CD14-positive monocyte (primary cell): Measurements from ENCODE around the gene PREX1. TPM values are rescaled to one million over a fixed set of nuclear protein-coding genes. Genes with fewer than 3 reads are reported as not detected.
A peak's percentile ranks its signal among the peaks of the same experiment; 100 is the strongest.

Experiments
- DNase-seq, 3 donors: peaks; one replicate each; pipeline ENCODE4 v3.0.0-alpha.2; 2011 to 2022
- H2AFZ ChIP-seq: 2 replicates; pipeline ENCODE4 v1.6.0; 2012; ENCODE audit warnings: mild to moderate bottlenecking, low read depth, low read length, inconsistent platforms; ENCODE audit not compliant: insufficient read depth, poor library complexity, severe bottlenecking
- H3K27ac ChIP-seq, 2 donors: 1 replicate in 1 of 2; 2 replicates in 1 of 2; pipeline ENCODE4 v1.5.1; 2012 to 2013; ENCODE audit warnings: low read length in 2 of 2, control low read depth in 1 of 2, inconsistent platforms in 1 of 2, low read depth in 1 of 2, mild to moderate bottlenecking in 1 of 2
- H3K27me3 ChIP-seq, 2 donors: one replicate each; pipeline versions ENCODE4 v1.6.0 to v1.6.1; 2011 to 2013; ENCODE audit warnings: low read length in 2 of 2; ENCODE audit not compliant: control insufficient read depth in 2 of 2, insufficient read depth in 2 of 2
- H3K36me3 ChIP-seq, 2 donors: replicated peaks in 1 of 2; 1 replicate in 1 of 2; 2 replicates in 1 of 2; pipeline versions ENCODE4 v1.5.1 to v1.6.1; 2012 to 2013; ENCODE audit warnings: low read length in 2 of 2, control low read depth in 1 of 2, inconsistent platforms in 1 of 2, mild to moderate bottlenecking in 1 of 2; ENCODE audit not compliant: insufficient read depth in 2 of 2, control insufficient read depth in 1 of 2
- H3K4me1 ChIP-seq, 2 donors: 1 replicate in 1 of 2; 2 replicates in 1 of 2; pipeline versions ENCODE4 v1.5.1 to v1.6.1; 2012 to 2013; ENCODE audit warnings: low read length in 2 of 2, control low read depth in 1 of 2, inconsistent platforms in 1 of 2, mild to moderate bottlenecking in 1 of 2, moderate library complexity in 1 of 2; ENCODE audit not compliant: insufficient read depth in 2 of 2, control insufficient read depth in 1 of 2
- H3K4me2 ChIP-seq: replicated peaks from 2 replicates; pipeline ENCODE3; 2012; ENCODE audit warnings: low read length, moderate library complexity, mild to moderate bottlenecking; ENCODE audit not compliant: poor library complexity, severe bottlenecking; ENCODE audit errors: extremely low read depth
- H3K4me3 ChIP-seq, 3 experiments: fragments of 200-600 bp in 1 of 3; sonication (generic) in 1 of 3; replicated peaks in 1 of 3; 1 replicate in 2 of 3; 2 replicates in 1 of 3; pipeline ENCODE4 v1.5.1; 2011 to 2013; ENCODE audit warnings: low read length in 3 of 3, mild to moderate bottlenecking in 3 of 3, control low read depth in 2 of 3, low read depth in 2 of 3, inconsistent platforms in 1 of 3, moderate library complexity in 1 of 3
- H3K79me2 ChIP-seq: 2 replicates; pipeline ENCODE4 v1.6.0; 2012; ENCODE audit warnings: mild to moderate bottlenecking, control low read depth, inconsistent platforms, low read length, moderate library complexity; ENCODE audit not compliant: insufficient read depth
- H3K9ac ChIP-seq: 2 replicates; pipeline ENCODE4 v1.6.0; 2017; ENCODE audit warnings: low read length, mild to moderate bottlenecking; ENCODE audit not compliant: insufficient read depth, poor library complexity, severe bottlenecking
- H3K9me3 ChIP-seq, 2 donors: replicated peaks in 1 of 2; 1 replicate in 1 of 2; 2 replicates in 1 of 2; pipeline versions ENCODE4 v1.5.1 to v1.6.1; 2012 to 2013; ENCODE audit warnings: low read length in 2 of 2, control low read depth in 1 of 2; ENCODE audit not compliant: control insufficient read depth in 1 of 2, insufficient read depth in 1 of 2
- H4K20me1 ChIP-seq: 2 replicates; pipeline ENCODE4 v1.6.0; 2012; ENCODE audit warnings: mild to moderate bottlenecking, low read length, control low read depth, moderate library complexity; ENCODE audit not compliant: insufficient read depth
- H3K27ac Mint-ChIP-seq, 7 donors: one replicate each; pipeline ENCODE4 v1.8.0; 2020; ENCODE audit warnings: mild to moderate bottlenecking in 7 of 7, mixed read lengths in 7 of 7, moderate library complexity in 6 of 7, inconsistent platforms in 2 of 7
- H3K27me3 Mint-ChIP-seq, 3 donors: one replicate each; pipeline ENCODE4 v1.8.0; 2021 to 2022; ENCODE audit warnings: low read depth in 3 of 3, mild to moderate bottlenecking in 3 of 3, mixed read lengths in 3 of 3, moderate library complexity in 3 of 3, inconsistent platforms in 1 of 3
- H3K36me3 Mint-ChIP-seq, 2 donors: one replicate each; pipeline ENCODE4 v1.8.0; 2020; ENCODE audit warnings: mixed read lengths in 2 of 2, inconsistent platforms in 1 of 2, mild to moderate bottlenecking in 1 of 2
- H3K4me1 Mint-ChIP-seq: one replicate; pipeline ENCODE4 v1.8.0; 2020; ENCODE audit warnings: mild to moderate bottlenecking, mixed read lengths
- H3K4me3 Mint-ChIP-seq, 2 donors: one replicate each; pipeline ENCODE4 v1.8.0; 2020; ENCODE audit warnings: mild to moderate bottlenecking in 2 of 2, mixed read lengths in 2 of 2, moderate library complexity in 1 of 2
- H3K9me3 Mint-ChIP-seq, 7 donors: one replicate each; pipeline ENCODE4 v1.8.0; 2020 to 2022; ENCODE audit warnings: mixed read lengths in 7 of 7, mild to moderate bottlenecking in 6 of 7, moderate library complexity in 6 of 7, inconsistent platforms in 2 of 7
- WGBS: methylation state at CpG from one replicate; pipeline ENCODE4 v1.1.5; 2013; ENCODE audit warnings: missing lambda C conversion rate; ENCODE audit not compliant: insufficient coverage; 5-methylcytosine and 5-hydroxymethylcytosine counted together
- intact Hi-C, 2 donors: fragments of 100-400 bp; cut with micrococcal nuclease; formaldehyde crosslinking; loops; one replicate each; pipeline versions ENCODE4 v1.15.0 to v1.15.1; 2023
- polyA plus RNA-seq, 3 donors: library from polyadenylated mRNA; depleted of rRNA in 1 of 3; unstranded in 2 of 3; stranded (reverse) in 1 of 3; fragments of 300-500 nt in 2 of 3; fragments of >200 nt in 1 of 3; fragmentation: Illumina TruSeq in 2 of 3; gene quantifications; 1 replicate in 2 of 3; 2 replicates in 1 of 3; pipeline ENCODE4 v1.2.3, GENCODE V29; 2012 to 2021
- TF ChIP-seq, protein P1 (sequence below): fragments of 200-600 bp; IDR thresholded peaks from one replicate; pipeline ENCODE4 v1.8.0; 2022; ENCODE audit warnings: antibody characterized with exemption, mild to moderate bottlenecking

PREX1 gene
- polyA plus RNA-seq, 3 donors: 24.3 to 114 (median 27.5) TPM

- H3K79me2 ChIP-seq: peaks cover 89% of the 10 kb centered on the region
- peaks cover 90 to 100% of the 10 kb centered on the region in 2 donors for H3K36me3 ChIP-seq
- no peak overlapping the region for H3K4me3 ChIP-seq
- intact Hi-C loops: no loop called here
- peak overlapping the region in 1 of 7 donors; percentile 6 for H3K27ac Mint-ChIP-seq
- WGBS: 100% methylated on average over 2 of the region's 4 CpGs
- no peak overlapping the region for H3K4me3 Mint-ChIP-seq
- TF ChIP-seq, protein P1, sequence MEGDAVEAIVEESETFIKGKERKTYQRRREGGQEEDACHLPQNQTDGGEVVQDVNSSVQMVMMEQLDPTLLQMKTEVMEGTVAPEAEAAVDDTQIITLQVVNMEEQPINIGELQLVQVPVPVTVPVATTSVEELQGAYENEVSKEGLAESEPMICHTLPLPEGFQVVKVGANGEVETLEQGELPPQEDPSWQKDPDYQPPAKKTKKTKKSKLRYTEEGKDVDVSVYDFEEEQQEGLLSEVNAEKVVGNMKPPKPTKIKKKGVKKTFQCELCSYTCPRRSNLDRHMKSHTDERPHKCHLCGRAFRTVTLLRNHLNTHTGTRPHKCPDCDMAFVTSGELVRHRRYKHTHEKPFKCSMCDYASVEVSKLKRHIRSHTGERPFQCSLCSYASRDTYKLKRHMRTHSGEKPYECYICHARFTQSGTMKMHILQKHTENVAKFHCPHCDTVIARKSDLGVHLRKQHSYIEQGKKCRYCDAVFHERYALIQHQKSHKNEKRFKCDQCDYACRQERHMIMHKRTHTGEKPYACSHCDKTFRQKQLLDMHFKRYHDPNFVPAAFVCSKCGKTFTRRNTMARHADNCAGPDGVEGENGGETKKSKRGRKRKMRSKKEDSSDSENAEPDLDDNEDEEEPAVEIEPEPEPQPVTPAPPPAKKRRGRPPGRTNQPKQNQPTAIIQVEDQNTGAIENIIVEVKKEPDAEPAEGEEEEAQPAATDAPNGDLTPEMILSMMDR: no peak
- H2AFZ ChIP-seq: no peak overlapping the region
- DNase-seq: no peak
- no peaks in the 10 kb centered on the region for H3K27me3 ChIP-seq
- peaks cover 47% of the 10 kb centered on the region for H3K4me1 Mint-ChIP-seq
- peak overlapping the region in 1 of 2 donors; percentile 41 for H3K27ac ChIP-seq
- no peak overlapping the region for H3K9ac ChIP-seq
- no peak overlapping the region for H3K4me2 ChIP-seq
- peaks cover 0 to 2% (median 0%) of the 10 kb centered on the region in 3 donors for H3K27me3 Mint-ChIP-seq
- peaks cover 13 to 18% of the 10 kb centered on the region in 2 donors for H3K4me1 ChIP-seq
- H3K9me3 ChIP-seq: no peaks in the 10 kb centered on the region
- peaks cover 100% of the 10 kb centered on the region for H4K20me1 ChIP-seq
- H3K9me3 Mint-ChIP-seq: peaks cover 0 to 1% (median 0%) of the 10 kb centered on the region in 7 donors
- H3K36me3 Mint-ChIP-seq: peaks cover 92 to 100% of the 10 kb centered on the region in 2 donors
These were observed 96.3 kb downstream of the PREX1 start for GRCh38 chr20:48731536-48731935.

DNA sequence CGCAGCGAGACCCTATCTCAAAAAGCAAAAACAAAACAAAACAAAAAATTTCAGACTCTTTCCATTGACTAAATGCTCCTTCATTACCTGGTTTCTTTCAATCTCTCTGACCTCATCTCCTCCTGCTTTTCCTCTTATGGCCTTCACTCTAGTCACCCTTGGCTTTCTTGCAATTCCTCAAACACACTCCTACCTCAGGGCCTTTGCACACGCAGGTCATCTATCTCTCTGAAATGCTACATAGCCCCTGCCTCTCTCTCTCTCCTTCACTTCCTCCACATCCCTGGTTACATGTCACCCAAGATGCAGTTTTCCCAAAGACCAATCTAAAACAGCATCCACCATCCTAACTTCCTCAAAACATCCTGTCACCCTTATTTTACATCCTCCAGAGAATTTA is 96.8 kb downstream of the PREX1 start:
- H3K9ac ChIP-seq: no peak overlapping the region
- H3K79me2 ChIP-seq: peaks cover 89% of the 10 kb centered on the region
- Mint-ChIP-seq H3K27ac (peak overlapping the region in 6 of 7 donors; percentile 1 to 51 (median 32)), H3K4me3 (no peak overlapping the region), H3K27me3 (peaks cover 0 to 2% (median 0%) of the 10 kb centered on the region in 3 donors), H3K4me1 (peaks cover 47% of the 10 kb centered on the region), H3K9me3 (peaks cover 0 to 1% (median 0%) of the 10 kb centered on the region in 7 donors), H3K36me3 (peaks cover 92 to 100% of the 10 kb centered on the region in 2 donors)
- no peak overlapping the region for H3K4me3 ChIP-seq
- H2AFZ ChIP-seq: no peak overlapping the region
- TF ChIP-seq, protein P1: no peak
- H3K27ac ChIP-seq: no peak overlapping the region
- peaks cover 100% of the 10 kb centered on the region for H4K20me1 ChIP-seq
- intact Hi-C loops: no loop called here
- peaks cover 90 to 100% of the 10 kb centered on the region in 2 donors for H3K36me3 ChIP-seq
- WGBS: 87% methylated on average over 3 of the region's 3 CpGs
- peaks cover 15 to 24% of the 10 kb centered on the region in 2 donors for H3K4me1 ChIP-seq
- no peak for DNase-seq
- H3K4me2 ChIP-seq: no peak overlapping the region
- no peaks in the 10 kb centered on the region for H3K9me3 ChIP-seq
- H3K27me3 ChIP-seq: no peaks in the 10 kb centered on the region
